BJ (cell line): ENCODE data around the gene ATP2A1. TPM values are rescaled to one million over a fixed set of nuclear protein-coding genes. Genes with fewer than 3 reads are reported as not detected.

Experiments used
- CTCF ChIA-PET: fragments of 350-600 bp; formaldehyde crosslinking; extraction: SDS; loops from one replicate; lab custom pipeline; 2021; ENCODE audit warnings: antibody characterized with exemption, inconsistent platforms; lab: Yijun Ruan, JAX
- POLR2A ChIA-PET: fragments of 300-600 bp; sonication (Branson Sonifier 250); formaldehyde crosslinking; extraction: SDS; loops from one replicate; lab custom pipeline; 2021; ENCODE audit warnings: antibody characterized with exemption; lab: Charles Lee
- DNase-seq: peaks from one replicate; pipeline ENCODE4 v3.0.0-alpha.2; 2011; ENCODE audit warnings: low read depth
- H3K27me3 ChIP-seq: 2 replicates; pipeline ENCODE4 v1.6.0; 2011; ENCODE audit warnings: low read length; ENCODE audit not compliant: control insufficient read depth, insufficient read depth
- H3K36me3 ChIP-seq: 2 replicates; pipeline ENCODE4 v1.5.1; 2011; ENCODE audit warnings: low read length; ENCODE audit not compliant: control insufficient read depth, insufficient read depth
- H3K4me3 ChIP-seq: 2 replicates; pipeline ENCODE4 v1.5.1; 2011; ENCODE audit warnings: low read depth, mild to moderate bottlenecking, control low read depth, low read length
- polyA plus RNA-seq: library from polyadenylated mRNA; depleted of rRNA; stranded (reverse); fragments of >200 nt; gene quantifications from 2 replicates; pipeline ENCODE4 v1.2.3, GENCODE V29; 2011
- TF ChIP-seq, protein P1 (sequence below): IDR thresholded peaks from 2 replicates; pipeline ENCODE4 v1.5.1; 2011; ENCODE audit warnings: low read depth, mild to moderate bottlenecking, control low read depth, inconsistent platforms, low read length, moderate library complexity; ENCODE audit not compliant: insufficient read depth

ATP2A1 gene
- polyA plus RNA-seq, 1 experiment = 0.44 TPM

DNA sequence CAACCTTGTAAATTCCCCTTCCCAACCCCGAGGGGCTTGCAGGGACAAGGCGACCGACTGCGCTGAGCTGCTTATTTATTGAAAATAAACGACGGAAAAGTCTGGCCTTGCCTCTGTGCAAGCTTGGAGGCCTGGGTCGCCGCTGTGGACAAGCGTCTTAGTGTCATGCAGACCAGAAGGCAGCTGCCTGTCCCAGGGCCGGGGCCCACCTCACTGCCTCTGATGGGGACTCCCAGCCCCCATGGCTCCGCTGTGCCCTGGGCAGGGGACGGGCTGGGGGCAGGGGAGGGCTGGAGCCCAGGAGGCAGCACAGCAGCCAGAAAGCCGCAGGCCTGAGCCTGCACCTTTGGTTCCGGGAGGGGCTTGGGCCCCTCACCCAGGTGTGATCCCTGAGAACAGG, 26.1 kb downstream of the ATP2A1 start:
- TF ChIP-seq, protein P1, sequence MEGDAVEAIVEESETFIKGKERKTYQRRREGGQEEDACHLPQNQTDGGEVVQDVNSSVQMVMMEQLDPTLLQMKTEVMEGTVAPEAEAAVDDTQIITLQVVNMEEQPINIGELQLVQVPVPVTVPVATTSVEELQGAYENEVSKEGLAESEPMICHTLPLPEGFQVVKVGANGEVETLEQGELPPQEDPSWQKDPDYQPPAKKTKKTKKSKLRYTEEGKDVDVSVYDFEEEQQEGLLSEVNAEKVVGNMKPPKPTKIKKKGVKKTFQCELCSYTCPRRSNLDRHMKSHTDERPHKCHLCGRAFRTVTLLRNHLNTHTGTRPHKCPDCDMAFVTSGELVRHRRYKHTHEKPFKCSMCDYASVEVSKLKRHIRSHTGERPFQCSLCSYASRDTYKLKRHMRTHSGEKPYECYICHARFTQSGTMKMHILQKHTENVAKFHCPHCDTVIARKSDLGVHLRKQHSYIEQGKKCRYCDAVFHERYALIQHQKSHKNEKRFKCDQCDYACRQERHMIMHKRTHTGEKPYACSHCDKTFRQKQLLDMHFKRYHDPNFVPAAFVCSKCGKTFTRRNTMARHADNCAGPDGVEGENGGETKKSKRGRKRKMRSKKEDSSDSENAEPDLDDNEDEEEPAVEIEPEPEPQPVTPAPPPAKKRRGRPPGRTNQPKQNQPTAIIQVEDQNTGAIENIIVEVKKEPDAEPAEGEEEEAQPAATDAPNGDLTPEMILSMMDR = no peak
- no peak for DNase-seq
- CTCF ChIA-PET = no interaction called here
- Histone ChIP-seq H3K27me3 (no peaks in the 10 kb centered on the region), H3K36me3 (peaks cover 9% of the 10 kb centered on the region), H3K4me3 (no peak overlapping the region)
- POLR2A ChIA-PET = no interaction called here

DNA sequence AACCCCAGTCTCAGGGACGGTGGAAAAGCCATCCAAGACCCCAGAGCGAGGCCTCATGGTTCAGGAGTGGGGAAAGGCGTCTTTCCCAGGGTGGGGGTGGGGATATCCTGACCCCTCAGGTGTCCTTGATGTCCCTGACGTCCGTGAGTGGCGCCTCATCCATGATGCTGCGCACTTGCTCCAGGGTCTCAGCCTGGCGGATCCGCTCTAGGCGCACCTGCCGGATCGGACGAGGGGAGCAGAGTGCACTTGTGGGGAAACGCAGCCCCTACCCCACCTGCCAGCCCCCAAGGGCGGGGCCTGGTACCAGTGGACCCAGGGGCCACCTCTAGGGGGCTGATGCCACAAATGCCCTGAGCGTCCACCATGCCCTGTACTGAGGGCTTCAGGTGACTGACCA, 26.5 kb downstream of the ATP2A1 start:
- ChIA-PET POLR2A (no interaction called here), CTCF (interaction anchor here (1.2 kb wide), 1 partner anchor 12 kb away, joined by 3 read pairs; no protein-coding TSS in a partner anchor)
- Histone ChIP-seq H3K4me3 (no peak overlapping the region), H3K36me3 (peaks cover 9% of the 10 kb centered on the region), H3K27me3 (no peaks in the 10 kb centered on the region)
- TF ChIP-seq, protein P1 = no peak
- no peak for DNase-seq

DNA sequence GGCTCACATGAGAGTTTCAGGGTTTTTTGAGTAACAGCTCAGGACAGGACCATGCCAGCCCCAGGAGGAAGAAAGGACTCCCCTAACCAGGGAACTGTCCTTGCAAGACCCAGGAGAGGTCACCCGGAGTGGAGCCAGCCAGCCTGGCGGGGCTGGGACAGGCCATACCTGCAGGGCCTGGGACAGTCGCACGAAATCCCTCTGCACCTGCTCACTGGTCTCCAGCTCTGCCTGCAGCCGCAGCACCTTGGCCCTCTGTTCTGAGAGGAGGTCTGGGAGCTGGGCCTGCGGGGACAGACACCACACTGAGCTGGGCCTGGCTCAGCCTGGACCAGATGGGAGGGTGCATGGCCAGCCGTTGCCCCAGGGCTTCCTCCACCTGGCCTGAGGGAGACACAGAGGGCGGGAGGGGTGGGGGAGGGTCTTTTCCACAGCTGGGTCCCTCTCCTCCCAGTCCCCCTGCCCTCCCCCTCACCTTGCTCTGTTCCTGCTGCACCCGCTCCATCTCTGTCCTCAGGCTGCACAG, 27.0 kb downstream of the ATP2A1 start:
- H3K4me3 ChIP-seq = no peak overlapping the region
- TF ChIP-seq, protein P1 = no peak
- POLR2A ChIA-PET = no interaction called here
- no peak for DNase-seq
- CTCF ChIA-PET = interaction anchor here (1.2 kb wide), 1 partner anchor 11 kb away, joined by 3 read pairs; no protein-coding TSS in a partner anchor
- no peaks in the 10 kb centered on the region for H3K27me3 ChIP-seq
- peaks cover 9% of the 10 kb centered on the region for H3K36me3 ChIP-seq

DNA sequence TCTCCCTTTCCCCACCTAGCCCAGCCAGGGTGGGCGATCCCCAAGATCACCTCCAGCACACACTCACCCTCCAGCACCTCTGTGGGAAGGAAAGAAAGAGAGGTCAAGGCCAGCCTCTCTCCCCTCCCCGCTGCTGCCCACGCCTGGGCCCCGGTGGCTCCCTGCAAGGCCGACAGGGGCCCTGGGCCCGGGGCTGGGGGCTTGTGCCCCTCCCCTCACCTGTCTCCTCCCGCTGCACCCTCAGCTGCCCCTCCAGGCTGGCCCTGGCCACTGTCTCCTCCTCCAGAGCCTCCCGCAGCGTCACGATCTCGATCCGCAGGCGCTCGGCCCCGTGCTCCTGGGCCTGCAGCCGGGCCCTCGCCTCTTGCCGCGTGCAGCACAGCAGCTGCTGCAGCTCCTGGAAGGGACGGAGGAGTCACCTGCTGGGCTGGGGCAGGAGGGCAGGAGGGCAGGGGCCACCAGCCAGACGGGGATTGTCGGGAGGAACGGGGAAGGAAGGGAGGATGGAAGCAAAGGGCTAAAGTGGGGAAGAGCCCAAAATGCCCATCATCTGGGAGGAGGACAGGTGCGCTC, 27.6 kb downstream of the ATP2A1 start:
- TF ChIP-seq, protein P1 = no peak
- H3K36me3 ChIP-seq = peaks cover 10% of the 10 kb centered on the region
- H3K4me3 ChIP-seq = no peak overlapping the region
- ChIA-PET POLR2A (no interaction called here), CTCF (interaction anchor here (1.2 kb wide), 1 partner anchor 10 kb away, joined by 3 read pairs; no protein-coding TSS in a partner anchor)
- H3K27me3 ChIP-seq = no peaks in the 10 kb centered on the region
- no peak for DNase-seq

DNA sequence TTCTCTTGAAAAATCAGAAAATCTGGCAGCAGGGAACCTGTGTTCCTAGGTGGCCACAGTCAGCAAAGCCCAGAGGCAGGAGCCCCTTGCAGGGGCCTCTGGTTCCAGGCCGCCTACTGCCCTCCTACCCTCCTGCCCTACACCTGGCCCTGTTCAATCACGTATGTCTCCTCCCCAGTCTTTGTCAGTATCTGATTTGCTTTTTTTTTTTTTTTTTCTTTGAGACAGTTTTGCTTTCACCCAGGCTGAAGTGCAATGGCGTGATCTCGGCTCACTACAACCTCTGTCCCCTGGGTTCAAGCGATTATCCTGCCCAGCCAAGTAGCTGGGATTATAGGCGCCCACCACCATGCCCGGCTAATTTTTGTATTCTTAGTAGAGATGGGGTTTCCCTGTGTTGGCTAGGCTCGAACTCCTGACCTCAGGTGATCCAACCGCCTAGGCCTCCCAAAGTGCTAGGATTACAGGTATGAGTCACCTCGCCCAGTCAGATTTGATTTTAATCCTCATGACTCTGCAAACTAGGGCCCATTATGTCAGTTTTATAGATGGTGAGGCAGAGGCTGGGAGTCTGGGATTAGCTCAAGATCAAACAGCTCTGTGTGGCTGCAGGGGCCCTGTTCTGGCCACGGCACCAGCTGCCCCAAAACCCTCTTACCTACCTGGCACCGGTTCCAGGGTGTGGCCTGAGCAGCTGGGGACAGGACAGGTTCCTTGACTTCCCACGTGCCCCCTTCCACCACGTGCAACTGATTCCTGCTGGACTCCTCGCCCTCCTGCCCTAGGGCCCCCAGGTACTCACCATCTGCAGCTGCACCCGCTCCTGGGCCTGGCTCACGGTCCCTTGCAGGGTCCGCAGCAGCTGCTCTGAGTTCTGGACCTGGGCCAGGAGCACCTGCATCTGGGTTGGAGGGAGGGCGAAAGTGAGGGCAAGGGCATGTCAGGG, 32.1 kb downstream of the ATP2A1 start:
- no peak for DNase-seq
- Histone ChIP-seq H3K36me3 (peaks cover 17% of the 10 kb centered on the region), H3K27me3 (no peaks in the 10 kb centered on the region), H3K4me3 (no peak overlapping the region)
- ChIA-PET CTCF (interaction anchor here (0.6 kb wide), 1 partner anchor 29 kb away, joined by 3 read pairs; no protein-coding TSS in a partner anchor), POLR2A (no interaction called here)
- TF ChIP-seq, protein P1 = no peak
